ENCODE results near the gene TMC7. TPM values are rescaled to one million over a fixed set of nuclear protein-coding genes. Genes with fewer than 3 reads are reported as not detected.

The TMC7 gene
- total RNA-seq, 1 experiment from 2014 or later: 4.3 TPM

- Mint-ChIP-seq H3K4me3 (no peak overlapping the region), H3K27ac (peak overlapping the region in 1 of 3 experiments; percentile 47; a peak in 1 of 7 replicates), H3K36me3 (ENCODE audit: insufficient read depth in 1 of 3, low read depth in 3 of 3) (peaks cover 0 to 22% (median 21%) of the 10 kb centered on the region in 3 experiments; a peak in 6 of 7 replicates), H3K27me3 (ENCODE audit: low read depth) (no peaks in the 10 kb centered on the region), H3K4me1 (no peaks in the 10 kb centered on the region), H3K9me3 (no peaks in the 10 kb centered on the region)
- Histone ChIP-seq H2BK20ac (ENCODE audit: low read depth, low read length, poor library complexity, severe bottlenecking) (no peak overlapping the region), H3K79me1 (ENCODE audit: insufficient read depth, low read depth, low read length, poor library complexity, severe bottlenecking) (no peaks in the 10 kb centered on the region), H3K23ac (ENCODE audit: insufficient read length, low read depth, low read length) (no peak overlapping the region), H3K9me3 (ENCODE audit: control insufficient read depth, low read depth, low read length) (no peaks in the 10 kb centered on the region), H3K56ac (ENCODE audit: insufficient read length, low read depth, low read length) (no peak overlapping the region), H3K18ac (ENCODE audit: insufficient read length, low read depth, low read length) (no peak overlapping the region), H2BK15ac (ENCODE audit: low read depth, low read length) (no peak overlapping the region), H2AK5ac (ENCODE audit: insufficient read length, low read length) (no peak overlapping the region), H2AFZ (ENCODE audit: low read length) (no peak overlapping the region), H3K4me2 (ENCODE audit: insufficient read depth, insufficient read length, low read length) (no peak overlapping the region), H3K79me2 (ENCODE audit: insufficient read depth, low read length) (no peaks in the 10 kb centered on the region), H3T11ph (ENCODE audit: low read length) (no peak overlapping the region), H2BK12ac (ENCODE audit: insufficient read length, low read depth, low read length) (no peak overlapping the region), H2BK120ac (ENCODE audit: low read depth, low read length, poor library complexity, severe bottlenecking) (no peak overlapping the region), H2BK5ac (ENCODE audit: insufficient read length, low read length) (no peak overlapping the region), H3K23me2 (ENCODE audit: insufficient read length, low read depth, low read length, poor library complexity, severe bottlenecking) (no peaks in the 10 kb centered on the region), H3K14ac (ENCODE audit: insufficient read depth, low read length) (no peak overlapping the region), H3K4me1 (ENCODE audit: insufficient read depth, low read length) (no peaks in the 10 kb centered on the region), H3K27me3 (ENCODE audit: insufficient read depth, low read length) (no peaks in the 10 kb centered on the region), H3K27ac (ENCODE audit: insufficient read length, low read depth, low read length) (no peak overlapping the region), H4K20me1 (ENCODE audit: control insufficient read depth, insufficient read depth, insufficient read length) (no peaks in the 10 kb centered on the region), H4K91ac (ENCODE audit: insufficient read length, low read depth, low read length) (no peak overlapping the region), H3K9ac (ENCODE audit: extremely low read depth, insufficient read length, low read length) (no peak overlapping the region), H4K5ac (ENCODE audit: insufficient read length, low read depth, low read length) (no peak overlapping the region), H4K8ac (replicated peaks; ENCODE audit: insufficient read length, low read depth, low read length) (no peak overlapping the region), H3K4ac (ENCODE audit: low read depth, low read length) (no peak overlapping the region)
- TF ChIP-seq CTCF (conservative IDR thresholded peaks at IDR 0.05): no peak
- no CpG with 5 or more reads among the region's 11 CpGs for WGBS (ENCODE audit: extremely low coverage, insufficient read length, low lambda C conversion rate)
- DNase-seq: no peak
These were observed 61.0 kb downstream of the TMC7 start for GRCh38 chr16:19044769-19045168.
